ENCODE measurements around the gene ADAMTSL5. TPM values are rescaled to one million over a fixed set of nuclear protein-coding genes. Genes with fewer than 3 reads are reported as not detected.

The ADAMTSL5 gene
- total and polyA plus RNA-seq, 2 of the 13 experiments (the other 11 are each of a cell fraction or from before 2014, with no cell fraction given): 0.60 to 2.7 TPM

GRCh38 chr19:1478934-1479707 lies 33.7 kb downstream of the ADAMTSL5 start, which contains the start of gene C19orf25 (continued):
- no peak for TF ChIP-seq KIAA2018 (CRISPR knock-in tag; IDR thresholded peaks at IDR 0.05; ENCODE audit: borderline replicate concordance)
- peak; percentile 93 for TF ChIP-seq TFDP2 (CRISPR knock-in tag; IDR thresholded peaks at IDR 0.05)
- peak; percentile 53; the same call in 1 of the 2 replicates for TF ChIP-seq EEA1 (CRISPR knock-in tag; IDR thresholded peaks at IDR 0.05; ENCODE audit: borderline replicate concordance)
- no peak for TF ChIP-seq ZNF644 (CRISPR knock-in tag; IDR thresholded peaks at IDR 0.05; ENCODE audit: low read depth)
- TF ChIP-seq ISL2 (CRISPR knock-in tag; IDR thresholded peaks at IDR 0.05): no peak
- no peak for TF ChIP-seq ZNF549 (CRISPR knock-in tag; IDR thresholded peaks at IDR 0.05)
- TF ChIP-seq ZNF256 (CRISPR knock-in tag; conservative IDR thresholded peaks at IDR 0.05): no peak
- TF ChIP-seq ZNF710 (CRISPR knock-in tag; IDR thresholded peaks at IDR 0.05; ENCODE audit: borderline replicate concordance): 0 out of 2 replicates have a peak, but pooled peaks have one; percentile 31
- no peak for TF ChIP-seq ZNF17 (CRISPR knock-in tag; IDR thresholded peaks at IDR 0.05)
- TF ChIP-seq ZNF580 (CRISPR knock-in tag; IDR thresholded peaks at IDR 0.05; ENCODE audit: borderline replicate concordance, low read depth): no peak
- TF ChIP-seq ZNF331 (CRISPR knock-in tag; IDR thresholded peaks at IDR 0.05): peak; percentile 22; the same call in 1 of the 2 replicates
- 0 out of 2 replicates have a peak, but pooled peaks have one; percentile 16 for TF ChIP-seq ZNF280B (CRISPR knock-in tag; IDR thresholded peaks at IDR 0.05; ENCODE audit: borderline replicate concordance)
- TF ChIP-seq ZNF230 (CRISPR knock-in tag; IDR thresholded peaks at IDR 0.05): no peak

All from HepG2 (cell line).